Stimulated activated naive B cell treated with anti-CD40 and anti-IgM and Interleukin-4, amounts not matched to agents 10 μg/mL and 1 μg/mL and 100 μg/mL, for 72 hours (primary cell): ENCODE measurements around the gene TMEM129.

Experiments used
- ATAC-seq, 2 donors: fragments of 150-1000 bp; cut with Tn5 transposase; replicated peaks; 2 replicates each; pipeline ENCODE4 v1.10.0; 2021; ENCODE audit warnings: moderate library complexity in 1 of 2
- DNase-seq: peaks from one replicate; pipeline ENCODE4 v3.0.0; 2021
- H3K27ac Mint-ChIP-seq: one replicate; pipeline ENCODE4 v1.8.0; 2022; ENCODE audit warnings: mild to moderate bottlenecking, mixed read lengths
- H3K27me3 Mint-ChIP-seq, 2 donors: one replicate each; pipeline ENCODE4 v1.8.0; 2022; ENCODE audit warnings: mixed read lengths in 2 of 2
- H3K36me3 Mint-ChIP-seq, 2 donors: one replicate each; pipeline ENCODE4 v1.8.0; 2022; ENCODE audit warnings: mixed read lengths in 2 of 2, mild to moderate bottlenecking in 1 of 2
- H3K4me1 Mint-ChIP-seq, 2 donors: one replicate each; pipeline ENCODE4 v1.8.0; 2022; ENCODE audit warnings: mixed read lengths in 2 of 2, mild to moderate bottlenecking in 1 of 2
- H3K4me3 Mint-ChIP-seq, 2 donors: one replicate each; pipeline ENCODE4 v1.8.0; 2022; ENCODE audit warnings: mild to moderate bottlenecking in 2 of 2, mixed read lengths in 2 of 2, moderate library complexity in 1 of 2
- H3K9me3 Mint-ChIP-seq, 2 donors: one replicate each; pipeline ENCODE4 v1.8.0; 2022; ENCODE audit warnings: mixed read lengths in 2 of 2, mild to moderate bottlenecking in 1 of 2

Gene TMEM129

GRCh38 chr4:1693131-1693896, 27.8 kb downstream of the TMEM129 start:
- peaks cover 0 to 3% of the 10 kb centered on the region in 2 donors for H3K4me1 Mint-ChIP-seq
- no peak overlapping the region for H3K27ac Mint-ChIP-seq
- DNase-seq (peak; percentile 55), ATAC-seq (peak; percentile 97)
- H3K27me3 Mint-ChIP-seq: no peaks in the 10 kb centered on the region
- no peaks in the 10 kb centered on the region for H3K9me3 Mint-ChIP-seq
- no peak overlapping the region for H3K4me3 Mint-ChIP-seq
- peaks cover 42 to 62% of the 10 kb centered on the region in 2 donors for H3K36me3 Mint-ChIP-seq

DNA sequence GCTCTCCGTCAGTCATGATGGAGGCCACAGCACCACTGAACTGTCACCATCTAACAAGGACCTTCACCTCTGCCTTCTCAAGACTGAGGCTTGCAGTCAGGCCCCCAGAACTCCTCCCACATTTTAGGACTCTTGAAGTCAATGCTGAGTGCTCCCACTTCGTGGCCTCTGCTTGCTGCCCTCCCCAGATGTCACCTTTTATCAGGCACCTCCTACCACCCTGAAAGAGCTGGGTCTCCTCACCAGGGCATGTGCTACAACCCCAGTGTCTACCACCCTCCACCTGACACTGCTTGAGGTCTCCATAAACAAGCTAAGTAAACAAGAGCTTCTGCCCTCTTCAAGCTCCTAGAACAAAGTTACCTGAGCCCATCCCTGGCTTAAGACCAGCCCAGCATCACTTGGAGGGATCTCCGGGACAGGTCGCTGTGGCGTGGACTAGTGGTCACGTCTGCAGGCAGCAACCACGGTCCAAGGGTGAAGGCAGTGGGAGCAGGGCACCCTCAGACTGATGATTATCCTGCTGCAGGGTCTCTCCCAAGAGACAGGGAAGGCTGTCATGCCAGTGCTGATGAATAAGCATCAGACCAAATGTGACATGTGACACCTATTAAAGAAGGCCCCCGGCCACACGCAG, 29.3 kb downstream of the TMEM129 start:
- H3K27ac Mint-ChIP-seq: no peak overlapping the region
- DNase-seq (no peak), ATAC-seq (no peak)
- H3K27me3 Mint-ChIP-seq: no peaks in the 10 kb centered on the region
- H3K4me3 Mint-ChIP-seq: no peak overlapping the region
- peaks cover 39 to 53% of the 10 kb centered on the region in 2 donors for H3K36me3 Mint-ChIP-seq
- no peaks in the 10 kb centered on the region for H3K9me3 Mint-ChIP-seq
- peaks cover 0 to 3% of the 10 kb centered on the region in 2 donors for H3K4me1 Mint-ChIP-seq

GRCh38 chr4:1690698-1691097, 30.4 kb downstream of the TMEM129 start:
- H3K27me3 Mint-ChIP-seq: no peaks in the 10 kb centered on the region
- H3K36me3 Mint-ChIP-seq: peaks cover 34 to 47% of the 10 kb centered on the region in 2 donors
- peaks cover 0 to 3% of the 10 kb centered on the region in 2 donors for H3K4me1 Mint-ChIP-seq
- no peaks in the 10 kb centered on the region for H3K9me3 Mint-ChIP-seq
- H3K4me3 Mint-ChIP-seq: no peak overlapping the region
- DNase-seq: no peak
- H3K27ac Mint-ChIP-seq: peak overlapping the region; percentile 52
- no peak for ATAC-seq

- no peaks in the 10 kb centered on the region for H3K9me3 Mint-ChIP-seq
- H3K4me1 Mint-ChIP-seq: peaks cover 2 to 13% of the 10 kb centered on the region in 2 donors
- H3K36me3 Mint-ChIP-seq: peaks cover 12 to 21% of the 10 kb centered on the region in 2 donors
- DNase-seq (no peak), ATAC-seq (no peak)
- no peaks in the 10 kb centered on the region for H3K27me3 Mint-ChIP-seq
- no peak overlapping the region for H3K4me3 Mint-ChIP-seq
- no peak overlapping the region for H3K27ac Mint-ChIP-seq
Observed at GRCh38 chr4:1686440-1687036, 34.6 kb downstream of the TMEM129 start.

DNA sequence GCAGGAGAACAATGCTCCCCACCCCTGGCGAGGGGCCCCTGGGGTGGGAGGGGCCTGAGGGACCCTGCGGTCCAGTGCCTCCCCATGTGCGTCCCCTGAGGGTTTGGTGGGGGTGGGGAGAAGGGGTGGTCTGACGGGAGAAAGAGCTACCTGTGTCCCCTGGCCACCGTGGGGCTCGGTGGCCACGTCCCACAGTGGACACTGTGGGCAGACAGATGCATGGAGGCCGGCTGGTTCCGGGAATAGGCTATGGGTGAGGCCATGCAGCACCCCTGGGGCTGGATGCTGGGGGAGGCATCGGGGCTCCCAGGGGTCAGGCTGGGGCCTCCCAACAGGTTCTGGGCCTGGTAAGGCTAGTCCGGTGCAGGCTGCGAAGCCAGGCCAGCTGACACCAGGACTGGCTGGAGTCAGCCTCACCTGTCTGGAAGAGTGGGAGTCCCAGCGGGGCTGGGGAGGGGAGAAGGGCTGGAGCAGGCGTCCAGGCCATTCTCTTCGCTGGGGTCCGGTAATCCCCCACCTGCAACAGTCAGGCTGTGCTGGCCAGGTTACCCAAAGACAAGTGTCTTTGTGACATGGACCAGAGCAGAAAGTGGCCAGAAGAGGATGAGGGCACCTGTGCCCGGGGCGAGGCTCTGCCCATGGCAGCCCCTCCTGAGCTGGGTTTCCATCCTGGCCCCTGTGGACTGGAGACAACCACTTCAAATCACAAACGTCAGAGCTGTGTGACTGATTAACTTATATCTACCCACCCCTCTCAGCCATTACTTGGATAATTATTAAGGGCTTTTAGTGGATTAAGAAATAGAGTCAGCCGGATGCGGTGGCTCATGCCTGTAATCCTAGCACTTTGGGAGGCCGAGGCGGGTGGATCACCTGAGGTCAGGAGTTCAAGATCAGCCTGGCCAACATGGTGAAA, 35.6 kb downstream of the TMEM129 start:
- no peak for DNase-seq
- H3K4me1 Mint-ChIP-seq: peaks cover 2 to 13% of the 10 kb centered on the region in 2 donors

GRCh38 chr4:1684506-1685234, 36.5 kb downstream of the TMEM129 start:
- Mint-ChIP-seq H3K4me3 (peak overlapping the region; percentile 72 to 86), H3K27ac (no peak overlapping the region), H3K9me3 (no peaks in the 10 kb centered on the region), H3K36me3 (peaks cover 3 to 4% of the 10 kb centered on the region in 2 donors), H3K27me3 (no peaks in the 10 kb centered on the region), H3K4me1 (peaks cover 2 to 13% of the 10 kb centered on the region in 2 donors)
- ATAC-seq: peak; percentile 29 to 38
- DNase-seq: no peak

More for the DNA sequence above, 35.6 kb downstream of the TMEM129 start:
- no peaks in the 10 kb centered on the region for H3K27me3 Mint-ChIP-seq
- peaks cover 6 to 10% of the 10 kb centered on the region in 2 donors for H3K36me3 Mint-ChIP-seq
- peak overlapping the region in 1 of 2 donors; percentile 86 for H3K4me3 Mint-ChIP-seq
- no peak overlapping the region for H3K27ac Mint-ChIP-seq
- no peak for ATAC-seq
- H3K9me3 Mint-ChIP-seq: no peaks in the 10 kb centered on the region

GRCh38 chr4:1683736-1684505, 37.2 kb downstream of the TMEM129 start, which contains the start of gene FAM53A:
TSS of gene FAM53A (minus strand) at chr4:1684313. CDS start at chr4:1668741, 15,572 bp downstream.
- Mint-ChIP-seq H3K27ac (peak within 1 kb of the TSS; percentile 76), H3K27me3 (no peaks in the 10 kb centered on the region), H3K36me3 (no peaks in the 10 kb centered on the region), H3K4me1 (peaks cover 2 to 13% of the 10 kb centered on the region in 2 donors), H3K4me3 (peak within 1 kb of the TSS; percentile 83 to 86), H3K9me3 (no peaks in the 10 kb centered on the region)
- DNase-seq (peak; percentile 90), ATAC-seq (peak; percentile 90 to 95)

- no peaks in the 10 kb centered on the region for H3K27me3 Mint-ChIP-seq
Observed at GRCh38 chr4:1683261-1683735, 37.8 kb downstream of the TMEM129 start.

DNA sequence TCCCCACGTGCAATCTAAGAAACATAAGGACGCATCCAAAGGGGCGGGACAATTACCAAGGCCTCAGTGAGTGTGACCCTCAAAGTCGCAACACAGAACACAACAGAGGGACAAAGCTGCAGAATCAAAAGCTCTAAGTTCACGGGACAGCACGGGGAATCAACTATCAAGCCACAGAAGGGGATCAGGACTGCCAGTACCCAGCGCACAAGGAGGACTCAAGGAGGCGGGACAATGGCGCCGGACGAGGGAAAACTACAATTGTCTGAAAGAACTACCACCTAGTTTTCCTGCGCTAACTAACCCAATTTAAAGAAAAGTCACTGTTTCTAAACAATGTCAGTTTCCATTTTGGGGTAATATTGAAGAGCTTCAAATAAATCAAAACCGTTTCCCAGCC, 38.3 kb downstream of the TMEM129 start:
- no peak for ATAC-seq
- H3K27ac Mint-ChIP-seq: peak overlapping the region; percentile 76

More at GRCh38 chr4:1683261-1683735, 37.8 kb downstream of the TMEM129 start:
- ATAC-seq (no peak), DNase-seq (no peak)
- H3K4me3 Mint-ChIP-seq: peak overlapping the region; percentile 83 to 86
- peaks cover 2 to 13% of the 10 kb centered on the region in 2 donors for H3K4me1 Mint-ChIP-seq
- no peaks in the 10 kb centered on the region for H3K36me3 Mint-ChIP-seq
- peak overlapping the region; percentile 76 for H3K27ac Mint-ChIP-seq
- H3K9me3 Mint-ChIP-seq: no peaks in the 10 kb centered on the region

GRCh38 chr4:1678244-1678643, 42.9 kb downstream of the TMEM129 start:
- Mint-ChIP-seq H3K36me3 (no peaks in the 10 kb centered on the region), H3K27me3 (peaks cover 0 to 5% of the 10 kb centered on the region in 2 donors), H3K4me1 (peaks cover 2 to 10% of the 10 kb centered on the region in 2 donors), H3K27ac (no peak overlapping the region), H3K4me3 (no peak overlapping the region), H3K9me3 (no peaks in the 10 kb centered on the region)
- DNase-seq (no peak), ATAC-seq (no peak)

More for the DNA sequence above, 38.3 kb downstream of the TMEM129 start:
- Mint-ChIP-seq H3K36me3 (no peaks in the 10 kb centered on the region), H3K9me3 (no peaks in the 10 kb centered on the region), H3K4me3 (peak overlapping the region; percentile 83 to 86), H3K27me3 (no peaks in the 10 kb centered on the region), H3K4me1 (peaks cover 2 to 13% of the 10 kb centered on the region in 2 donors)
- no peak for DNase-seq

GRCh38 chr4:1676605-1677525, 44.3 kb downstream of the TMEM129 start:
- Mint-ChIP-seq H3K27ac (no peak overlapping the region), H3K27me3 (peaks cover 0 to 5% of the 10 kb centered on the region in 2 donors), H3K9me3 (no peaks in the 10 kb centered on the region), H3K36me3 (no peaks in the 10 kb centered on the region), H3K4me1 (no peaks in the 10 kb centered on the region), H3K4me3 (no peak overlapping the region)
- ATAC-seq (no peak), DNase-seq (no peak)

DNA sequence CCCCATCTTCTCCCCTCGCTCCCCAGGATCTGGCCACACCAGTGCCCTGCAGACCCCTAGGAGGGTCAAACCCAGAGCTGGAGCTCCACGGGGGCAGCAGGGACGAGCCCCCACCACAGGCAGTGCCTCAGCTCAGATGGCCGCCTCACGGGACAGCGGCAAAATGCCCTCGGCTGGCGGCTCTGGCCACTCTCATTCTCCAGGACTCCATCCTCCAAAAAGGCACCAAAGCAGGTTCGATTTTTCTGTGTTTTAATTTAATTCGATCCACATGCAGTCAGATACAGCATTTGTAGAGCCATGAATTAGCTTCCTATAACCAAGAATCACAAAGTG, 45.4 kb downstream of the TMEM129 start:
- H3K36me3 Mint-ChIP-seq: no peaks in the 10 kb centered on the region
- H3K27me3 Mint-ChIP-seq: peaks cover 0 to 5% of the 10 kb centered on the region in 2 donors
- DNase-seq (no peak), ATAC-seq (no peak)
- H3K4me3 Mint-ChIP-seq: no peak overlapping the region
- H3K9me3 Mint-ChIP-seq: no peaks in the 10 kb centered on the region
- no peak overlapping the region for H3K27ac Mint-ChIP-seq
- H3K4me1 Mint-ChIP-seq: no peaks in the 10 kb centered on the region
